GOT3 (cell line): ENCODE results near the gene ADAM11.
A peak's percentile ranks its signal among the peaks of the same experiment; 100 is the strongest.

Experiments
- DNase-seq: peaks from one replicate; lab custom pipeline; 2025; ENCODE audit warnings: mixed read lengths; lab: John Stamatoyannopoulos, UW

The ADAM11 gene

DNA sequence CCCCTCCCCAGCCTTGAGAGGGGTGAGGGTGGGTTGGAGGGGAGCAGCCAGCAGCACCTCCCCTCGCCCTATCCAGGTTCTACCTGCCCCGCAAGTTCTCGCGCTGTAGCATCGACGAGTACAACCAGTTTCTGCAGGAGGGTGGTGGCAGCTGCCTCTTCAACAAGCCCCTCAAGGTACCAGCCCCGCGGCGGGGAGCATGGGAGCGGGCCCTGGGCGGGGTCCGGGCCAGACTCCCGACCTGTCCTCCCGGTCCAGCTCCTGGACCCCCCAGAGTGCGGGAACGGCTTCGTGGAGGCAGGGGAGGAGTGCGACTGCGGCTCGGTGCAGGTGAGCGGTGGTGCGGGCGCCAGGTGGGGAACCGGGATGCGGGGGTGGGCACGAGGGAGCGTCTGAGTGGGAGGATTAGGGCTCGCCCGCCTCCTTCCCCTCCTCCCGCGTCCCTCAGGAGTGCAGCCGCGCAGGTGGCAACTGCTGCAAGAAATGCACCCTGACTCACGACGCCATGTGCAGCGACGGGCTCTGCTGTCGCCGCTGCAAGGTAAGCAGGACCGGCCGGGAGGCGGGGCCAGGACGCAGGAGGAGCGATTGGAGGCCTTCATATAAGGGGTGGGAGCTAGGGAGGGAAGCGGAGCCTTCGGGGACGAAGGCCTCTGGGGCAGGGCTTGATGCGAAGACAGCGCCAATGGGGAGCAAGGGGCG lies 16.5 kb downstream of the ADAM11 start:
- DNase-seq, result peak; percentile 85

DNA sequence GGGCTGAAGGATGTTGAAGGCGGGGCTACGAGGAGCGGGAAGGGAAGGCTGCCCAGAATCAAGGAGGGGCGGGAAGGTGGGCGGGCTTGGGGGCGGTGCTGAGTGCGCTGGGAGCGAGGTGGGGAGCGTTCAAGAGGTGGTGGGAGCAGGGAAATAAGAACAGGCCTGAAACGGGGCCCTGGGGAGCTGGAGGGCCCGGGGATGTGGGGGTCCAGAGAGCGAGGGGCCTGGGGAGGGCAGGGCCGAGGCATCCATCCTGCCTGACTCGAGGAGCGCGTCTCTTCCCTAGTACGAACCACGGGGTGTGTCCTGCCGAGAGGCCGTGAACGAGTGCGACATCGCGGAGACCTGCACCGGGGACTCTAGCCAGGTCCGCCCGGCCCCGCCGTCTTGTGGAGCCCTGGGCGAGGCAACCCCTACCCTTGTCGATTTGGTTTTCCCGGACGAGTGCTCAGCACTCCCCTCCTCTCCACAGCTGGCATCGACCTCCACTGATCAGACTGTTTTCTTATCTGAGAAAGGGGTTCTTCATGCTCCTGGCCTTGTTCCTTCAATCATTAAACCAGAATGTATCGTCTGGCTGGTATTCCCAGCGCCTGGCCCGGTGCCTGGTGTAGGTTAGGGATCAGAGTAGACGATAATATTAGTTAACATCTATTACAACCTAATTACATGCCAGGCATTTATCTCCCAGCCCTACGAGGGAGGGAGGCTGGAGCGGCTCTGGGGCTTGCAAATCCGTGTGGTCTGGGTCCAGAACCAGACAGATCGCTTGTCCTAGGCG lies 17.2 kb downstream of the ADAM11 start:
- no peak for DNase-seq

DNA sequence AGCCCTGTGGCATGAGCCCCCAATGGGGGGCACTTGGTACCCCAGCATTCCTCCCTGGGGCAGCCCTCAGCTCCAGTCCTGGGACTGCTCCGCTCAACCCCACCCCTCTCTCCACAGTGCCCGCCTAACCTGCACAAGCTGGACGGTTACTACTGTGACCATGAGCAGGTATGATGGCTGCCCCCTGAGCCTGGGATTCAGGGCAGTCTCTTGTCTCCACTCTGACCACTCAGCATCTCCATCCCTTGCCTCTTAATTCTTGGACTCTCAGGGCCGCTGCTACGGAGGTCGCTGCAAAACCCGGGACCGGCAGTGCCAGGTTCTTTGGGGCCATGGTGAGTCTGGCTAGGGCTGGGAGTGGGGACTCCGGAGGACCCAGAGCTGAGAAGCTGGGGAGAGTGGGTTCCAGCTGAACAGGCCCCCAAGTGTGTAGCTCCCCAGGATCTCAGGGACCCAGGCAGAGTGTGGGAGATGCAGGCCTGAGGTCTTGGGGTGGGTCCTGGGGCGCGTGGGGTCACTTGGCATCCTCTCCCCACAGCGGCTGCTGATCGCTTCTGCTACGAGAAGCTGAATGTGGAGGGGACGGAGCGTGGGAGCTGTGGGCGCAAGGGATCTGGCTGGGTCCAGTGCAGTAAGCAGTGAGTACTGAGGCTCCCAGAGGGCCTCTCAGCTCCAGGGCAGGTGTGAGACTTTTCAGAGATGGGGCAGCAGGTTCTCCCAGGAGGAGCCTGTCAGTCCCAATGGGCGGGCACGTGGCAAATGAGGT lies 18.0 kb downstream of the ADAM11 start:
- DNase-seq, result no peak

DNA sequence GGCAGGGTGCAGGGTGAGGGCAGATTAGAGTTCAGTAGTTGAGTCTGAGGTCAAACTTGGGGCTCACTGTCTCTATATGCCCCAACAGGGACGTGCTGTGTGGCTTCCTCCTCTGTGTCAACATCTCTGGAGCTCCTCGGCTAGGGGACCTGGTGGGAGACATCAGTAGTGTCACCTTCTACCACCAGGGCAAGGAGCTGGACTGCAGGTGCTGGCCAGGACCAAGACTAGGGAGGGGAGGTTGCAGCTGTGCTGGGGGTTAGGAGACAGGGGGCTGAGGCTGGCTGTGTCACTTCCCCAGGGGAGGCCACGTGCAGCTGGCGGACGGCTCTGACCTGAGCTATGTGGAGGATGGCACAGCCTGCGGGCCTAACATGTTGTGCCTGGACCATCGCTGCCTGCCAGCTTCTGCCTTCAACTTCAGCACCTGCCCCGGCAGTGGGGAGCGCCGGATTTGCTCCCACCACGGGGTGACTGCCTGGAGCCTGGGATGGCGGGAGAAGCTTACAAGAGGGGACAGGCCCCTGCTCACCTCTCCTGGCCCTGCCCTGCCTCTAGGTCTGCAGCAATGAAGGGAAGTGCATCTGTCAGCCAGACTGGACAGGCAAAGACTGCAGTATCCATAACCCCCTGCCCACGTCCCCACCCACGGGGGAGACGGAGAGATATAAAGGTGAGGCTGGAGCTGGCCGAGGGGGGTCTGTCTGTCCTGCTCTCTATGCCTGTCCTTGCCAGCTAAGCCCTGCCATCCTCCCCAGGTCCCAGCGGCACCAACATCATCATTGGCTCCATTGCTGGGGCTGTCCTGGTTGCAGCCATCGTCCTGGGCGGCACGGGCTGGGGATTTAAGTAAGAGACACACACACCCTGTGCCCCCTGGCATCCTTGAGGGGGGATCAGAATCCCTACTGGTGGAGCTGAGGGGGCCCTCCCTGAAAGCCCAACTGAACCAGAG lies 18.9 kb downstream of the ADAM11 start:
- no peak for DNase-seq

DNA sequence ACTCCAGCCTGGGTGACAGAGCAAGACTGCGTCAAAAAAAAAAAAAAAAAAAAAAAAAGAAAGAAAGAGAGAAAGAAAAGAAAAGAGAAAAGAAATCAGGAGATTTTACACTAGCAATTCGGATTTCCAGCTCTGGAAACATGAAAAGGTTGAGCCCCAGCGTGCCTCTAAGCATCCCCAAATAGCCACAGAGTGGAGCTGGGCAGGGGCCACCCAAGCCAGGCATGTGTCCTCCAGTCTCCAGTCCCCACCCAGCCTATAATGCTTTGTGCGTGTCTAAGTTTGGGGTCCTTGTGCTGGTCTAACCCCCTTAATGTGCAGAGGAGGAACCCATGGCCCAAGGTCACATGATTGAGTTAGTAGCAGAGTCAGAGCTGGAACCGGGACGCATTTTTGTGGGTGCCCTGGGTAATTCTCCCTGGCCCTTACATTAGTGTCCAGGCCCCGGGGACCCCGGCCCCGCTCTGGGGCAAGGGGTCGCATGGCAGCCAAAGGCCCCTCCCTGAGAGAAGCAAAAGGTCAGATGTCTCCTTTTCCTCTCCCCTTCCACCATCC lies 19.9 kb downstream of the ADAM11 start:
- DNase-seq, result no peak

DNA sequence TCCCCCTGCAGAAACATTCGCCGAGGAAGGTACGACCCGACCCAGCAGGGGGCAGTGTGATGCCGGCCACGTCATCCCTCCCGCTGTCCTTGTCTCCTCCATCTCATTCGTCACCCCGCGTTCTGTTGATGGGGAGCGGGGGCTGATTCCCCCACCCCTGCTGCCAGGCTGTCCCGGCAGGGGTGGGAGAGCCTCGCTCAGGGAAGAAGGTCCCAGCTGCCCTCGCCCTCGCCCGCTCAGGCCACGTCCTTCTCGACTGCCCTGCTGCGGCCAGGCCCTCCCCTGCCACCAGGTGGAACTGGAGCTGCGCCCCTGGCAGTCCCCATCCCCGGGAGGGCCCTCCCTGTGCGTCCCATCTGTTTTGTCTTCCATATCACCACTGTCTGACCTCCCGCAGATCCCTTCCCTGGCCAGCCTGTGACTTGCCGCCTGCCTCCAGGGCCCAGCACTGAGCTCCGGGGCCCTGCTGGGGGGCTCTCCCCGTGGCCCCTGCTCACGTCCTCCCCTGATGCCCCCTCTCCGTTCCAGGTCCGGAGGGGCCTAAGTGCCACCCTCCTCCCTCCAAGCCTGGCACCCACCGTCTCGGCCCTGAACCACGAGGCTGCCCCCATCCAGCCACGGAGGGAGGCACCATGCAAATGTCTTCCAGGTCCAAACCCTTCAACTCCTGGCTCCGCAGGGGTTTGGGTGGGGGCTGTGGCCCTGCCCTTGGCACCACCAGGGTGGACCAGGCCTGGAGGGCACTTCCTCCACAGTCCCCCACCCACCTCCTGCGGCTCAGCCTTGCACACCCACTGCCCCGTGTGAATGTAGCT lies 20.6 kb downstream of the ADAM11 start:
- peak; percentile 46 for DNase-seq

DNA sequence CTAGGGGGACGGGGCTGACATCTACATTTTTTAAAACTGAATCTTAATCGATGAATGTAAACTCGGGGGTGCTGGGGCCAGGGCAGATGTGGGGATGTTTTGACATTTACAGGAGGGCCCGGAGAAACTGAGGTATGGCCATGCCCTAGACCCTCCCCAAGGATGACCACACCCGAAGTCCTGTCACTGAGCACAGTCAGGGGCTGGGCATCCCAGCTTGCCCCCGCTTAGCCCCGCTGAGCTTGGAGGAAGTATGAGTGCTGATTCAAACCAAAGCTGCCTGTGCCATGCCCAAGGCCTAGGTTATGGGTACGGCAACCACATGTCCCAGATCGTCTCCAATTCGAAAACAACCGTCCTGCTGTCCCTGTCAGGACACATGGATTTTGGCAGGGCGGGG lies 21.4 kb downstream of the ADAM11 start:
- DNase-seq, result no peak

DNA sequence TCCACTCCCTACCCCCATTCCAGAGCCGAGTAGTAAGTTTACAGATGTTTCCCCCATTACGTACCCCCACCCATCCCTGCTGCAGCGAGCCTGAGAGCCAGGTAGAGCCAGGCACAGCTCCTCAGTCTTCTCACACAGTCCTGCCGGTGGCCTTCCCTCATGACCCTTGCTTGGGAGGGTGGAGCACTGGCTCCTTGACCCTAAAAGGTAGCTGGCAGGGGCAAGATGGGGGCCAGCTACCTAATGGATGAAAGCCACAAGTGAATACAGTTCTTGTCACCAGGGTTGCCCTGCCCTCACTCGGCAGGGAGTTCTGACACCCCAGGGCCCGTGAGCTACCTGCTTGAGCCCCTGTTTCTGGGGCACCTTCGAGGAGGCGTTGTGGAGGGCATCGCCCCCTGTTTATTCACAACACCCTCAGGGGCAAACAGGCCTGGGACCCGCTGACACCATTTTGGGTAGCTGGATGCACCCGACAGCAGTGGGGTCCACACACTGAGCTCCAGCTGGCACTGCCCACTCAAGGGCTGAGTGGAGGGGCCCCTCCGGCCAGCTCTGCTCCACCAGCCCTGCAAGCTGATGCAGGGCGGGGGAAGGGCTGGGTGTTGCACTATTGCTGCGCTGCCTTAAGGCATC lies 22.2 kb downstream of the ADAM11 start:
- DNase-seq, result no peak

DNA sequence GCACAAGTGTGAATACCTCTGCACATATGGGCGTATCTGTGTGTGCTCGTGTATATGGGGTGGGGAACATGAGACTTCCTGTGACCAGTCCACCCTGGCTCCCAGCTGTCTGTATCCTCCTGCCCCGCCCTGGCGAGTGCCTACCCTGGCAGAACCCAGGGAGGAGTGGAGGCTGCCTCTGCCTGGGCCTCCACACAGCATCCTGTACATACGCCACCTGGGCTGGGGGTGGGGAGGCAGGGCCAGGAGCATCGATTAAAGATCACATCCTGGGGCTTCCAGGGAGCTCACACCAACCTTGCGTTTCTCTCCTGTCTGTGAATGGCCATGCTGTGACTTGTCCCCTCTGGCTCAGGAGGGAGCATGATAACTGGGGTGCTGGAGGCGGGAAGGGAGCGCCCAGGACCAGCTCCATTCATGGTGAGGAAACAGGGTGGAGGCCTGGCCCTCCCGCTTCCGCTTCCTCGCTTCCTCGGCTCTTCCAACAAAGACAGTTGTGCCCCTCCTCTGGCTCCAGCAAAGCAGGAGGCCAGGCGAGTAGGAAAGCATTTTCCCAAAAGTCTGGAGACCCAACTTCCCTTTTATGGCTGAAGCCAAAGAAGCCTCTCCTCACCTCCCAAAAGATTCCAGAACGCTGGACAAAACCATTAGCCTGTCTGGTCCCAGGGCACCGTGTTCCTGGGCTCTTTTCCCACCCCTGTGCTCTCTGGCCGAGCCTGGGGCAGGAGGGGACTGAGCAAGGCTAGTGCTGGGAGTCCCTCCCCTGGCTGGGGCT lies 22.9 kb downstream of the ADAM11 start:
- no peak for DNase-seq

DNA sequence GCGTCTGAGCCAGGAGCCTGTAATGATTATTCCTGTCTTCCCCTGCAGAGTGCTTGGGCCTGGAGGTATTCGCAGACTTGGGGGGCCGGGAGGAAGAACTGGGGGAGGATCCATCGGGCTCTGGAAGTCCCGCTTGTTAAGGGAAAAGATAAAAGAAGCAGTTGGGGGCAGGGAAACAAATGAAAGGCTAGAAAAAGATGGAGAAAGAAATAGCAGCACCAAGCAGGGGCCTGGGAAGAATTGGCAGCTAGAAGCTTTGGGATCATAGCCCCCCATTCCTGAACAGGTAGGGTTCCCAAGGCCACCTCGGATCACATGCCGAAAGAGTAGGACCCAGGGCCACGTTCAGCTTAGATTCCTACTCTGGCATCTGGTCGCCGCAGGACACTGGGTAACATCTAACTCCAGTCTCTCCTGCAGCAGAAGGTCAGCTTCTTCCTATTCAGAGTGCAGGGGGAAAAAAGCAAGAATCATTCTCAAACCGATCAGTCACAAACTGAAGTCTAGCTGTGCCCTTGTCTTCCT lies 23.6 kb downstream of the ADAM11 start:
- DNase-seq, result no peak

DNA sequence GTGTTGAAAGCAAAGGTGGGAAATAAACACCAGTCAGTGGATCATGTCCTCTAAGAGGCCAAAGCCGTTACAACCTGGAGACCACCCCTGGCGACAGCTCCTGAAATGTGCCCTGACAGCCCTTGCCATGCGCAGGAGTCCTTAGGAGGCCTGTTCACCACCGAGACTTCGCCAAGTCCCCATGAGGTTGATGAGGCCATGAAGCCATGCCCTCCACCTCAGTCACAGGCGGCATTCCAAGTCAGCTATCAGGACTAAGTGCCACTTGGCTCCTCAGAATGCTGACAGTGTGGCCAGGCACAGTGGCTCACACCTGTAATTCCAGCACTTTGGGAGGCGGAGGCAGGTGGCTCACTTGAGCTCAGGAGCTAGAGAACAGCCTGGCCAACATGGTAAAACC lies 27.1 kb downstream of the ADAM11 start:
- no peak for DNase-seq

DNA sequence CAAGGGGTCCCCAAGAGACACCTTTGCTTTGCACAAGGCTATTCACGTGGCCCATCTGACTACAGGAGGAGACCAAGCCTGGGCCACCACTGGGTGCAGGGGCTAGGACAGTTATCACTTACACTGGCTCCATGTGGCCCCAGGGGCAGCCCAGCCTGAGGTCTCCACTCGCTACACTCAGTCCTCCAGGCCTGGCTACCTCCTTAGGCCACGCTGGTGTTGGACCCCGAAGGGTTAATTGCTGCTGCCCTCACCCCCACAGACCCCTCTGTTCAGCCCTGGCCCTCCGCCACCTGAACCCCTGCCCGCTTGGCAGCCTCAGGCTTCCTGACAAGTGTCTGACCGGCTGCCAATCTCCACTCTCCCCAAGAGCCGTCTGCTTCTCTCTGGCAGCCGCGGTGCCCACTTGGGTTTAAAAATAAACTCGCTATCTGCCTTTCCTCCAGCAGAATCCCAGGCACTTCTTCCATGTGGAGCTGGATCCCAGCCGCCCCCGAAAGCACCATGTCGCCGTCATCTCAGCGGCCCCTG lies 27.8 kb downstream of the ADAM11 start:
- no peak for DNase-seq

DNA sequence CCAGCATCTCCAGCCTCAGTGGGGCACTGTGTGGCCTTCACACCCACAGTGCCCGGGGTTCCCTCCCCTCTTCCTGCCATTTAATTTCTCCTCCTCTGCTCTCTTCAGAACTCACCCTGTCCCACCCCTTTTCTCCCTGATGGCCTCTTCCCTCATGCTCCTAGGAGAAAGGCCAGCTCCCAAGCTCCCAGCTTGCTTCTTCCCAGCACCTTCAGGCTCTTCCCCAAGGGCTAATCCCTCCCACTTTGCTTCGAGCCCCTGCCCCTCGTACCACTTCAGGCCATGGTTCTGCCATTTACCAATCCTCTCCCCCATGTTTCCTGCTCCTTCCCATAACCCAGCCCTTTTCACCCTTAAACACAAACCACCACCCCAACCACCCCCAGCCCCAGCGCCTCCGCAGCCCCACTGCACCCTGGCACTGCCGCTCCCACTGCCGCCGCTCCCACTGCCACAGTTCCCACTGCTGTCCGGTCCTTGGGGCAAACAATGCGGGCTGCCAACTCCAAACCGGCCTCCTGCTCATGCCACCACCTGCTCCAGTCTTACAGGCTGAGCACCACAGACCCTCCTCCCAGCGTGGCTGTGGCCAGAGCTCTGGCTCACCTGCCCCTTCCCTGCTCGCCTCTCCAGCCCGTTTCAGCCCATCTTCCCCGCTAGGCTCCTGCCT lies 28.6 kb downstream of the ADAM11 start:
- no peak for DNase-seq

DNA sequence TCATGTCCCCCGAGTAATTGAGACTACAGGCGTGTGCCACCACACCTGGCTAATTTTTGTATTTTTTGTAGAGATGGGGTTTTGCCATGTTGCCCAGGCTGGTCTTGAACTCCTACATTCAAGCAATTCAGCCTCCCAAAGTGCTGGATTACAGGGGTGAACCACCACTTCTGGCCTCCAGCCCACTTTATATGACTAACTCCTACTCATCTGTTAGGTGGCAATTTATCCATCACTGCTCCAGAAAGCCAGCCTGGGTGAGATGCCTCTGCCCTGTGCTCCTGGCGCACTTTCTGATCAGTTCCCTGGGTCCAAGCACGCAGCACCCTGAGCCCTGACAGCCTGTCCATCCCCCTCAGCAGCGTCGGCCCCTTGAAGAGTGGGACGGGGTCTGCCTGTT lies 29.4 kb downstream of the ADAM11 start:
- no peak for DNase-seq

DNA sequence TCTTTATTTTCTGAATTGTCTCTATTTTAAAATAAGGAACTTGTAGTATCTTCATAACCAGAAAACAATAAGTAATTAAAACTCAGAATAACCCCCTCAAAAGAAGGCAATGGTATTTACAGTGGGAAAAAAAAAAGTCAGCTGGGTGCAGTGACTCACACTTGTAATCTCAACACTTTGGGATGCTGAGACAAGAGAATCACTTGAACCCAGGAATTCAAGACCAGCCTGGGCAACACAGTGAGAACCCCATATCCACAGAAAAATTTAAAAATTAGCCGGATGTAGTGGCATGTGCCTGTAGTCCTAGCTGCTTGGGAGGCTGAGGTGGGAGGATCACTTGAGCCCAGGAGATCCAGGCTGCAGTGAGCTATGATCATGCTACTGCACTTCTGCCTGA lies 33.5 kb downstream of the ADAM11 start:
- DNase-seq, result no peak

DNA sequence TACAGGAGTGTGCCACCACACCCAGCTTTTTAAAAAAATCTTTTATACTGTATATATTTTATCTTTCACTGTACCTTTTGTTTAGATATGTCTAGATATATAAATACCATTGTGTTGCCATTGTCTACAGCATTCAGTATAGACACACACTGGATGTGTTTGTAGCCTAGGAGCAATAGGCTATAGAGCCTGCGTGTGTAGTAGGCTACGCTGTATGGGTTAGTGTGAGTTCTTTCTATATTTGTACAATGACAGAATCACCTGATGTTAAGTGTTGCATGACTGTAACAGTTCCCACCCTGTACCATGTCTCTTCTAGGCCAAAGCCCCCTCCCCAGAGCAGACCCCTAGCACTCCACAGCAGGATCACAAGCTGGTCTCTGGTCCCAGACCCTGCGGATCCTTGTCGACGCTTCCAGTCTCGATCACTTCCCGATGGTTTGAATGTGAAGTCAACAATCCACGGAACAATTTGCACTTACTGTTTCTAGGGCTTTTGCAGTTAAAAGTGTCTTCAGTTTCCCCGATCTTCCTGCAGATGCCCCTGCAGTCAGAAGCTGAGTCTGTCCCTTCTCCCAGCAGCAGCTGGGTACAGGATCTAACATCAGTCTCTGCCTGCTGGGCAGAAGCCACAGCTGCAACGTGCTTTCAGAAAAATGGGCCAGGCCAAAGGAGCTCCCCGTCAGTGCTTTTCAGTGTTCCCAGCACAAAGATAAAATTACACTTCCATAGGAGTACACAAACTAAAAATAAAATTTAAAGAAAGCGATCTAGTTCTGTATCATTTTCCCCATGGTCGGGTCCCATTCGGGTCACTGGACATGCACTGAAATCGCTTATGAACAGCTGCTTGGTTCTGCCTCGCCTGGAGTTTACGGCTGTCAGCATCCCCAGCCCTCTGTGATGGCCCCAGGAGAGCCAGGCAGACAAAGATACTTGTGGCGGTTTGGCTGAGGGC lies 35.4 kb downstream of the ADAM11 start:
- no peak for DNase-seq

DNA sequence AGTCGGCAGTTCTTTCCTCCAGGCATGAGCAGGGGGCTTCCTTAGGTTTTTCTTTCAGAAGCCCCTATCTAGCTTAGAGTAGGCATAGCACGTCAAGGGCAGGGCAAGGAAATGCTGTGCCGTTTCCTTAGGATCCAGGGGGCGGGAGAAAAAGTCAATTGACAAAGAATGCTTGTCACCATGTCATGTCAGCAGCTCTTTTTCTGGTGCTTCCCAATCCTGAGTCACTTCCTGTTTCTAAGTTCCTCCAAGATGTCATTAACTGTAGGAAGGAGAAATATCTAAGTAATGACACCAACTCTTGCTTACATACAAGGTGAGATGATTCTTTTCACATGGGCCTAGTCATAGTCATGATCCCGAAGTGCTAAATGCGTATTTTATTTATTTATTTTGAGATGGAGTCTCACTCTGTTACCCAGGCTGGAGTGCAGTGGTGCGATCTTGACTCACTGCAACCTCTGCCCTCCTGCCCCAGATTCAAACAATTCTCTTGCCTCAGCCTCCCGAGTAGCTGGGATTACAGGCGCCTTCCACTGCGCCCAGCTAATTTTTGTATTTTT lies 36.1 kb downstream of the ADAM11 start:
- DNase-seq, result peak; percentile 31
